HepG2 (cell line): ENCODE data around the gene CSRNP3. TPM values are rescaled to one million over a fixed set of nuclear protein-coding genes. Genes with fewer than 3 reads are reported as not detected.

Experiments
- ATAC-seq: fragments of 200-7000 bp; cut with Tn5 transposase; 3 replicates; pipeline ENCODE4 v1.9.1; 2020; ENCODE audit warnings: mild to moderate bottlenecking, moderate library complexity
- BruUV-seq: library from RNA; stranded (reverse); fragments of 400-500 nt; replicated peaks from 2 replicates; lab custom pipeline; 2021; lab: Mats Ljungman, UMichigan
- CTCF ChIA-PET: fragments of 300-600 bp; formaldehyde crosslinking; extraction: SDS; loops from one replicate; lab custom pipeline; 2021; ENCODE audit warnings: low total read pairs, inconsistent platforms, low intra/inter-chr PET ratio; lab: Yijun Ruan, JAX
- POLR2A ChIA-PET: fragments of 350-600 bp; sonication (Branson Sonifier 250); formaldehyde crosslinking; loops from one replicate; lab custom pipeline; 2020; ENCODE audit warnings: antibody characterized with exemption, inconsistent platforms; lab: Yijun Ruan, JAX
- DNase-seq: peaks from one replicate; pipeline ENCODE4 v3.0.0-alpha.2; 2015; ENCODE audit warnings: low spot score
- FAIRE-seq: peaks from 3 replicates; lab custom pipeline; 2011; peaks lifted over from hg19 to GRCh38; lab: Jason Lieb, UNC
- H2AFZ ChIP-seq: one replicate; pipeline ENCODE4 v1.6.1; 2011; ENCODE audit warnings: low read length, inconsistent platforms
- H3K27ac ChIP-seq: fragments of 300-600 bp; 3 replicates; pipeline ENCODE4 v1.8.0; 2011; ENCODE audit warnings: mixed run types, mild to moderate bottlenecking, mixed read lengths, low read length, inconsistent platforms; ENCODE audit not compliant: insufficient read depth; ENCODE audit errors: extremely low read length
- H3K27me3 ChIP-seq, 2 experiments: fragments of 200-600 bp in 1 of 2; 2 replicates in 1 of 2; 3 replicates in 1 of 2; pipeline versions ENCODE4 v1.6.0 to v1.8.0; 2011; ENCODE audit warnings: low read length in 2 of 2, mild to moderate bottlenecking in 2 of 2, moderate library complexity in 2 of 2, inconsistent platforms in 1 of 2; ENCODE audit not compliant: insufficient read depth in 2 of 2, control insufficient read depth in 1 of 2
- H3K36me3 ChIP-seq, 2 experiments: fragments of 200-600 bp in 1 of 2; replicated peaks in 1 of 2; 2 replicates in 1 of 2; 3 replicates in 1 of 2; pipeline versions ENCODE4 v1.5.1 to v1.8.0; 2011; ENCODE audit warnings: low read length in 2 of 2, inconsistent platforms in 1 of 2; ENCODE audit not compliant: insufficient read depth in 2 of 2, control insufficient read depth in 1 of 2
- H3K4me1 ChIP-seq: 2 replicates; pipeline ENCODE4 v1.5.1; 2012; ENCODE audit warnings: low read length, inconsistent platforms; ENCODE audit not compliant: insufficient read depth
- H3K4me2 ChIP-seq: 2 replicates; pipeline ENCODE4 v1.6.0; 2011; ENCODE audit warnings: low read depth, low read length, inconsistent platforms
- H3K4me3 ChIP-seq, 3 experiments: fragments of 200-600 bp in 1 of 3; sonication (generic), shearing (Covaris generic) in 1 of 3; replicated peaks in 1 of 3; 2 replicates each; pipeline ENCODE4 v1.5.1; 2011 to 2016; ENCODE audit warnings: low read length in 3 of 3, inconsistent platforms in 2 of 3, low read depth in 2 of 3, mild to moderate bottlenecking in 2 of 3, control low read depth in 1 of 3, mixed read lengths in 1 of 3; ENCODE audit not compliant: insufficient read depth in 1 of 3
- H3K79me2 ChIP-seq: one replicate; pipeline ENCODE4 v1.6.1; 2011; ENCODE audit warnings: low read length, inconsistent platforms; ENCODE audit not compliant: insufficient read depth
- H3K9ac ChIP-seq: 2 replicates; pipeline ENCODE4 v1.6.0; 2011; ENCODE audit warnings: mild to moderate bottlenecking, low read depth, low read length, inconsistent platforms; ENCODE audit not compliant: insufficient read depth
- H3K9me3 ChIP-seq: 2 replicates; pipeline ENCODE4 v1.5.1; 2012; ENCODE audit warnings: mild to moderate bottlenecking, low read length
- H4K20me1 ChIP-seq: 2 replicates; pipeline ENCODE4 v1.6.0; 2011; ENCODE audit warnings: inconsistent platforms, mild to moderate bottlenecking, low read length, moderate library complexity; ENCODE audit not compliant: insufficient read depth
- ATF3 ChIP-seq: sonication (generic); formaldehyde crosslinking; IDR thresholded peaks from 2 replicates; pipeline ENCODE4 v1.4.0; 2020; ENCODE audit warnings: missing genetic modification reagents
- KDM3A ChIP-seq: IDR thresholded peaks from 2 replicates; pipeline ENCODE4 v1.6.1; 2018; ENCODE audit warnings: low read depth, missing compliant biosample characterization
- KLF15 ChIP-seq: sonication (generic); formaldehyde crosslinking; IDR thresholded peaks from 2 replicates; pipeline ENCODE4 v1.8.1; 2023; ENCODE audit warnings: borderline replicate concordance, mild to moderate bottlenecking, inconsistent platforms, missing genetic modification reagents, mixed read lengths
- NCOA2 ChIP-seq: sonication (generic); formaldehyde crosslinking; IDR thresholded peaks from 2 replicates; pipeline ENCODE4 v1.8.0; 2022; ENCODE audit warnings: inconsistent platforms
- RARG ChIP-seq: sonication (generic); formaldehyde crosslinking; IDR thresholded peaks from 2 replicates; pipeline ENCODE4 v1.4.0; 2020; ENCODE audit warnings: low read depth, mild to moderate bottlenecking, missing genetic modification reagents
- ZMYM3 ChIP-seq: sonication (generic); formaldehyde crosslinking; IDR thresholded peaks from 2 replicates; pipeline ENCODE4 v1.5.1; 2020; ENCODE audit warnings: mild to moderate bottlenecking, missing genetic modification reagents
- ZNF879 ChIP-seq: sonication (generic); formaldehyde crosslinking; IDR thresholded peaks from 2 replicates; pipeline ENCODE4 v1.8.1; 2023; ENCODE audit warnings: missing genetic modification reagents
- WGBS: methylation state at CpG from one replicate; pipeline ENCODE4 v1.1.6; 2017; ENCODE audit warnings: low lambda C conversion rate; 5-methylcytosine and 5-hydroxymethylcytosine counted together
- in situ Hi-C: cut with HindIII; loops from 2 replicates; pipeline ENCODE4 v1.10.0; 2017; ENCODE audit warnings: low pct_unique_long_range_greater_than_20kb; ENCODE audit not compliant: extremely low pct_ligation_motif_present
- intact Hi-C: fragments of 100-400 bp; cut with micrococcal nuclease; formaldehyde crosslinking; loops from one replicate; pipeline ENCODE4 v1.10.0; 2022; ENCODE audit not compliant: unreplicated experiment
- polyA plus RNA-seq, 8 experiments: library from polyadenylated mRNA; depleted of rRNA in 3 of 8; stranded (reverse) in 7 of 8; unstranded in 1 of 8; fragments of >200 nt; fragmentation: Illumina TruSeq in 4 of 8; extraction: Trizol in 4 of 8; gene quantifications; 2 replicates each; pipeline versions ENCODE4 v1.2.1 to v1.2.3, GENCODE V29; 2011 to 2016; ENCODE audit warnings: low read depth in 4 of 8, missing spikeins in 1 of 8, mixed read lengths in 1 of 8; ENCODE audit not compliant: insufficient read depth in 1 of 8
- total RNA-seq, 5 experiments: library from RNA; depleted of rRNA; stranded (reverse); fragments of >200 nt; fragmentation: Illumina TruSeq; extraction: Trizol; gene quantifications; 2 replicates each; pipeline ENCODE4 v1.2.3, GENCODE V29; 2016; ENCODE audit warnings: low read depth in 1 of 5
- TF ChIP-seq, protein P1 (sequence below): sonication (generic); formaldehyde crosslinking; IDR thresholded peaks from 2 replicates; pipeline ENCODE4 v1.4.0; 2020; ENCODE audit warnings: mild to moderate bottlenecking, missing genetic modification reagents
- TF ChIP-seq, protein P2 (sequence below): sonication (generic); formaldehyde crosslinking; IDR thresholded peaks from 2 replicates; pipeline ENCODE4 v1.8.1; 2022; ENCODE audit warnings: low read depth, mild to moderate bottlenecking, missing genetic modification reagents
- TF ChIP-seq, protein P3 (sequence below): sonication (generic); formaldehyde crosslinking; IDR thresholded peaks from 2 replicates; pipeline ENCODE4 v1.4.0; 2020; ENCODE audit warnings: missing genetic modification reagents

CSRNP3 gene
- total and polyA plus RNA-seq, 2 of the 13 experiments (the other 11 are each of a cell fraction or from before 2014, with no cell fraction given) = not detected

DNA sequence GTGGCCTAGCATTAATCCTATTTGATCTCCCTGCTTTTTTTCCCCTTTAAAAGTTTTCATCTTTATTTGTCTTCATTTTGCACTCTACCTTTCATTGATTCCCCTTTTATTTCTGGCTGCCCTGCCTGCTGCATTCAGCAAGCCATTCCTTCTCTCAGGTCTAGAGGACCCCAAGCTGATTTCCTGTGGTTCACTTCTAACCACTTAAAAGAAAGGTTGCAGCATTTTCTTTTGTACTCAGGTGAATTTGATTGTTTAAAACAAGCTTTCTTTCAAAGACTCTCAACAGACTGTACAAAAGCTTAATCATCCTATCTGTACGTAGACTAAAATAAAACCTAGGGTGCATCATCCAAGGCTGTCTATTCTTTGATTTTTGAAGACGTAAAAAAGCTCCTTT is 160.3 kb downstream of the CSRNP3 start:
- no peak overlapping the region for H3K4me2 ChIP-seq
- H3K4me1 ChIP-seq = no peaks in the 10 kb centered on the region
- H3K27ac ChIP-seq = no peak overlapping the region
- no peaks in the 10 kb centered on the region for H3K36me3 ChIP-seq
- no peak overlapping the region for H3K9ac ChIP-seq
- intact Hi-C loops = no loop called here
- POLR2A ChIA-PET = no interaction called here
- in situ Hi-C loops = no loop called here
- H4K20me1 ChIP-seq = no peaks in the 10 kb centered on the region
- H3K79me2 ChIP-seq = no peaks in the 10 kb centered on the region
- H3K9me3 ChIP-seq = no peaks in the 10 kb centered on the region
- DNase-seq (no peak), ATAC-seq (no peak), FAIRE-seq (no peak)
- H3K27me3 ChIP-seq = no peaks in the 10 kb centered on the region
- no peak overlapping the region for H2AFZ ChIP-seq
- WGBS = 20% methylated on average over 2 of the region's 2 CpGs
- BruUV-seq = no TSS peak
- TF ChIP-seq ATF3 (CRISPR knock-in tag) (no peak), ZMYM3 (CRISPR knock-in tag) (no peak), NCOA2 (CRISPR knock-in tag) (no peak), KLF15 (CRISPR knock-in tag) (no peak), RARG (no peak), ZNF879 (CRISPR knock-in tag) (no peak), KDM3A (CRISPR knock-in tag) (no peak)
- TF ChIP-seq, protein P1, sequence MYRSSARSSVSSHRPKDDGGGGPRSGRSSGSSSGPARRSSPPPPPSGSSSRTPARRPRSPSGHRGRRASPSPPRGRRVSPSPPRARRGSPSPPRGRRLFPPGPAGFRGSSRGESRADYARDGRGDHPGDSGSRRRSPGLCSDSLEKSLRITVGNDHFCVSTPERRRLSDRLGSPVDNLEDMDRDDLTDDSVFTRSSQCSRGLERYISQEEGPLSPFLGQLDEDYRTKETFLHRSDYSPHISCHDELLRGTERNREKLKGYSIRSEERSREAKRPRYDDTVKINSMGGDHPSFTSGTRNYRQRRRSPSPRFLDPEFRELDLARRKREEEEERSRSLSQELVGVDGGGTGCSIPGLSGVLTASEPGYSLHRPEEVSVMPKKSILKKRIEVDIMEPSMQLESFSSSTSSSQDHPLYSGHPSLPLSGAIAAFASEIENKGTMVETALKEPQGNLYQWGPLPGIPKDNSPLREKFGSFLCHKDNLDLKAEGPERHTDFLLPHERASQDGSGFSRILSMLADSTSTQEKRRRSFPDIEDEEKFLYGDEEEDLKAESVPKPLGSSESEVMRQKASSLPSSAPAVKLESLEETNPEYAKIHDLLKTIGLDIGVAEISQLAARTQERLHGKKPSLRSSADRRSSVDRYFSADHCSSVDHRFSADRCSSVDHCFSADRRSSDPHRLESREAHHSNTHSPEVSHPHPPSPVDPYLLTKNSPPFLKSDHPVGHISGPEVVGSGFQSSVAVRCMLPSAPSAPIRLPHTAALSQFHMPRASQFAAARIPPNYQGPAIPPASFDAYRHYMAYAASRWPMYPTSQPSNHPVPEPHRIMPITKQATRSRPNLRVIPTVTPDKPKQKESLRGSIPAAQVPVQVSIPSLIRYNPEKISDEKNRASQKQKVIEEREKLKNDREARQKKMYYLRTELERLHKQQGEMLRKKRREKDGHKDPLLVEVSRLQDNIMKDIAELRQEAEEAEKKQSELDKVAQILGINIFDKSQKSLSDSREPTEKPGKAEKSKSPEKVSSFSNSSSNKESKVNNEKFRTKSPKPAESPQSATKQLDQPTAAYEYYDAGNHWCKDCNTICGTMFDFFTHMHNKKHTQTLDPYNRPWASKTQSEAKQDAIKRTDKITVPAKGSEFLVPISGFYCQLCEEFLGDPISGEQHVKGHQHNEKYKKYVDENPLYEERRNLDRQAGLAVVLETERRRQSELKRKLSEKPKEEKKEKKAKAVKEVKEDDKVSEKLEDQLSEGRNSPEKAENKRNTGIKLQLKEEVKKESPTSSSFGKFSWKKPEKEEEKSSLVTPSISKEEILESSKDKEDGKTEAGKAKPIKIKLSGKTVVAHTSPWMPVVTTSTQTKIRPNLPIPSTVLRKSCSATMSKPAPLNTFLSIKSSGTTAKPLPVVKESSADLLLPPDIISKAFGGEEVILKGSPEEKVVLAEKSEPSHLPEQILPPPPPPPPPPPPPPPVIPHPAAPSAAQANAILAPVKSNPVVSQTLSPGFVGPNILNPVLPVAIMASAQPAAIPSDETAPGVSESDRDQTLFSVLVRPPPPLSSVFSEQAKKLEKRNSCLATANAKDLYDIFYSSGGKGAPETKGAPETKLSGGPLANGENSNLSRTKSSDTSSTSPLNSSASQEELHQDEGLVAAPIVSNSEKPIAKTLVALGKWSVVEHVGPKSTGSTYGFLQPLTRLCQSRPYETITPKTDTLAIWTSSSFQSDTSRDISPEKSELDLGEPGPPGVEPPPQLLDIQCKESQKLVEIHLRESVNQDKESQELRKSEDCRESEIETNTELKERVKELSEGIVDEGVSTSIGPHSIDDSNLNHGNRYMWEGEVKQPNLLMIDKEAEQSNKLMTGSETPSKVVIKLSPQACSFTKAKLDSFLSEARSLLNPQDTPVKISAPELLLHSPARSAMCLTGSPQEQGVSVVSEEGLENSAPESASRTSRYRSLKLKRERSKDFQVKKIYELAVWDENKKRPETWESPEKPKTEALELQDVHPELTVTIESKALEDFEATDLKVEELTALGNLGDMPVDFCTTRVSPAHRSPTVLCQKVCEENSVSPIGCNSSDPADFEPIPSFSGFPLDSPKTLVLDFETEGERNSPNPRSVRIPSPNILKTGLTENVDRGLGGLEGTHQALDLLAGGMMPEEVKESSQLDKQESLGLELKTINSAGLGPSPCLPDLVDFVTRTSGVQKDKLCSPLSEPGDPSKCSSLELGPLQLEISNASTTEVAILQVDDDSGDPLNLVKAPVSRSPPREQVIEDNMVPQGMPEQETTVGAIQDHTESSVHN (CRISPR knock-in tag) = no peak
- TF ChIP-seq, protein P2, sequence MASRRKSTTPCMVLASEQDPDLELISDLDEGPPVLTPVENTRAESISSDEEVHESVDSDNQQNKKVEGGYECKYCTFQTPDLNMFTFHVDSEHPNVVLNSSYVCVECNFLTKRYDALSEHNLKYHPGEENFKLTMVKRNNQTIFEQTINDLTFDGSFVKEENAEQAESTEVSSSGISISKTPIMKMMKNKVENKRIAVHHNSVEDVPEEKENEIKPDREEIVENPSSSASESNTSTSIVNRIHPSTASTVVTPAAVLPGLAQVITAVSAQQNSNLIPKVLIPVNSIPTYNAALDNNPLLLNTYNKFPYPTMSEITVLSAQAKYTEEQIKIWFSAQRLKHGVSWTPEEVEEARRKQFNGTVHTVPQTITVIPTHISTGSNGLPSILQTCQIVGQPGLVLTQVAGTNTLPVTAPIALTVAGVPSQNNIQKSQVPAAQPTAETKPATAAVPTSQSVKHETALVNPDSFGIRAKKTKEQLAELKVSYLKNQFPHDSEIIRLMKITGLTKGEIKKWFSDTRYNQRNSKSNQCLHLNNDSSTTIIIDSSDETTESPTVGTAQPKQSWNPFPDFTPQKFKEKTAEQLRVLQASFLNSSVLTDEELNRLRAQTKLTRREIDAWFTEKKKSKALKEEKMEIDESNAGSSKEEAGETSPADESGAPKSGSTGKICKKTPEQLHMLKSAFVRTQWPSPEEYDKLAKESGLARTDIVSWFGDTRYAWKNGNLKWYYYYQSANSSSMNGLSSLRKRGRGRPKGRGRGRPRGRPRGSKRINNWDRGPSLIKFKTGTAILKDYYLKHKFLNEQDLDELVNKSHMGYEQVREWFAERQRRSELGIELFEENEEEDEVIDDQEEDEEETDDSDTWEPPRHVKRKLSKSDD (CRISPR knock-in tag) = no peak
- TF ChIP-seq, protein P3, sequence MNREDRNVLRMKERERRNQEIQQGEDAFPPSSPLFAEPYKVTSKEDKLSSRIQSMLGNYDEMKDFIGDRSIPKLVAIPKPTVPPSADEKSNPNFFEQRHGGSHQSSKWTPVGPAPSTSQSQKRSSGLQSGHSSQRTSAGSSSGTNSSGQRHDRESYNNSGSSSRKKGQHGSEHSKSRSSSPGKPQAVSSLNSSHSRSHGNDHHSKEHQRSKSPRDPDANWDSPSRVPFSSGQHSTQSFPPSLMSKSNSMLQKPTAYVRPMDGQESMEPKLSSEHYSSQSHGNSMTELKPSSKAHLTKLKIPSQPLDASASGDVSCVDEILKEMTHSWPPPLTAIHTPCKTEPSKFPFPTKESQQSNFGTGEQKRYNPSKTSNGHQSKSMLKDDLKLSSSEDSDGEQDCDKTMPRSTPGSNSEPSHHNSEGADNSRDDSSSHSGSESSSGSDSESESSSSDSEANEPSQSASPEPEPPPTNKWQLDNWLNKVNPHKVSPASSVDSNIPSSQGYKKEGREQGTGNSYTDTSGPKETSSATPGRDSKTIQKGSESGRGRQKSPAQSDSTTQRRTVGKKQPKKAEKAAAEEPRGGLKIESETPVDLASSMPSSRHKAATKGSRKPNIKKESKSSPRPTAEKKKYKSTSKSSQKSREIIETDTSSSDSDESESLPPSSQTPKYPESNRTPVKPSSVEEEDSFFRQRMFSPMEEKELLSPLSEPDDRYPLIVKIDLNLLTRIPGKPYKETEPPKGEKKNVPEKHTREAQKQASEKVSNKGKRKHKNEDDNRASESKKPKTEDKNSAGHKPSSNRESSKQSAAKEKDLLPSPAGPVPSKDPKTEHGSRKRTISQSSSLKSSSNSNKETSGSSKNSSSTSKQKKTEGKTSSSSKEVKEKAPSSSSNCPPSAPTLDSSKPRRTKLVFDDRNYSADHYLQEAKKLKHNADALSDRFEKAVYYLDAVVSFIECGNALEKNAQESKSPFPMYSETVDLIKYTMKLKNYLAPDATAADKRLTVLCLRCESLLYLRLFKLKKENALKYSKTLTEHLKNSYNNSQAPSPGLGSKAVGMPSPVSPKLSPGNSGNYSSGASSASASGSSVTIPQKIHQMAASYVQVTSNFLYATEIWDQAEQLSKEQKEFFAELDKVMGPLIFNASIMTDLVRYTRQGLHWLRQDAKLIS = no peak
- TF ChIP-seq, all 625 proteins: peak for 0
- CTCF ChIA-PET = no interaction called here
- H3K4me3 ChIP-seq = no peak overlapping the region
